Measurements from ENCODE around the gene MTA1. TPM values are rescaled to one million over a fixed set of nuclear protein-coding genes. Genes with fewer than 3 reads are reported as not detected.
A peak's percentile ranks its signal among the peaks of the same experiment; 100 is the strongest.

The MTA1 gene
- total and polyA plus RNA-seq, 7 experiments from 2014 or later = 2.8 to 132 (median 117) TPM

GRCh38 chr14:105422695-105423487 lies 3.3 kb downstream of the MTA1 start:
- Histone ChIP-seq H3K4me3 (ENCODE audit: low read length) (no peak overlapping the region), H3K27me3 (ENCODE audit: control insufficient read depth in 2 of 2, insufficient read depth in 2 of 2, low read length in 2 of 2) (no peaks in the 10 kb centered on the region), H3K27ac (ENCODE audit: low read depth, low read length) (peak overlapping the region; percentile 71), H3K4me1 (ENCODE audit: control insufficient read depth in 2 of 2, insufficient read depth in 2 of 2, low read length in 2 of 2) (peaks cover 17 to 18% of the 10 kb centered on the region in 2 donors), H3K9me3 (ENCODE audit: control insufficient read depth in 2 of 3, low read length in 3 of 3) (no peaks in the 10 kb centered on the region), H3K36me3 (ENCODE audit: control insufficient read depth in 2 of 3, insufficient read depth in 3 of 3, low read length in 3 of 3) (peaks cover 0 to 19% (median 0%) of the 10 kb centered on the region in 3 experiments)
- CTCF ChIA-PET = no interaction called here
- POLR2A ChIA-PET = interaction anchor here (0.5 kb wide), 1 partner anchor 11 kb away, joined by 3 read pairs; no protein-coding TSS in a partner anchor
- ATAC-seq = no peak
- DNase-seq = no peak
- H3K9me3 Mint-ChIP-seq = peaks cover 0 to 4% (median 0%) of the 10 kb centered on the region in 11 donors
- H3K4me1 Mint-ChIP-seq = peaks cover 17 to 44% (median 27%) of the 10 kb centered on the region in 7 donors
- peak overlapping the region in 6 of 10 donors; percentile 12 to 84 (median 27) for H3K4me3 Mint-ChIP-seq
- intact Hi-C loops (cut with micrococcal nuclease) = no loop called here
- H3K27ac Mint-ChIP-seq = peak overlapping the region in 6 of 9 donors; percentile 29 to 80 (median 64)
- H3K36me3 Mint-ChIP-seq = peaks cover 0 to 18% (median 12%) of the 10 kb centered on the region in 5 donors
- no peaks in the 10 kb centered on the region for H3K27me3 Mint-ChIP-seq

- peak overlapping the region in 3 of 9 donors; percentile 27 to 60 (median 33) for H3K27ac Mint-ChIP-seq
- H3K4me1 Mint-ChIP-seq = peaks cover 17 to 43% (median 31%) of the 10 kb centered on the region in 7 donors
- DNase-seq (no peak), ATAC-seq (no peak)
- H3K27ac ChIP-seq (ENCODE audit: low read depth, low read length) = no peak overlapping the region
- CTCF ChIA-PET = no interaction called here
- H3K27me3 Mint-ChIP-seq = no peaks in the 10 kb centered on the region
- H3K4me3 Mint-ChIP-seq = peak overlapping the region in 1 of 10 donors; percentile 73
- H3K36me3 Mint-ChIP-seq = peaks cover 0 to 18% (median 12%) of the 10 kb centered on the region in 5 donors
- intact Hi-C loops (cut with micrococcal nuclease) = no loop called here
- H3K4me3 ChIP-seq (ENCODE audit: low read length) = no peak overlapping the region
- H3K9me3 Mint-ChIP-seq = peaks cover 0 to 4% (median 0%) of the 10 kb centered on the region in 11 donors
- H3K27me3 ChIP-seq (ENCODE audit: control insufficient read depth in 2 of 2, insufficient read depth in 2 of 2, low read length in 2 of 2) = no peaks in the 10 kb centered on the region
- H3K9me3 ChIP-seq (ENCODE audit: control insufficient read depth in 2 of 3, low read length in 3 of 3) = no peaks in the 10 kb centered on the region
- POLR2A ChIA-PET = interaction anchor here (0.5 to 0.7 kb wide), 2 partner anchors 11 to 64 kb away, joined by 3 to 4 read pairs; no protein-coding TSS in a partner anchor
- peaks cover 17 to 18% of the 10 kb centered on the region in 2 donors for H3K4me1 ChIP-seq (ENCODE audit: control insufficient read depth in 2 of 2, insufficient read depth in 2 of 2, low read length in 2 of 2)
- peaks cover 0 to 19% (median 0%) of the 10 kb centered on the region in 3 experiments for H3K36me3 ChIP-seq (ENCODE audit: control insufficient read depth in 2 of 3, insufficient read depth in 3 of 3, low read length in 3 of 3)
Measured at GRCh38 chr14:105423488-105424195, 4.0 kb downstream of the MTA1 start.

DNA sequence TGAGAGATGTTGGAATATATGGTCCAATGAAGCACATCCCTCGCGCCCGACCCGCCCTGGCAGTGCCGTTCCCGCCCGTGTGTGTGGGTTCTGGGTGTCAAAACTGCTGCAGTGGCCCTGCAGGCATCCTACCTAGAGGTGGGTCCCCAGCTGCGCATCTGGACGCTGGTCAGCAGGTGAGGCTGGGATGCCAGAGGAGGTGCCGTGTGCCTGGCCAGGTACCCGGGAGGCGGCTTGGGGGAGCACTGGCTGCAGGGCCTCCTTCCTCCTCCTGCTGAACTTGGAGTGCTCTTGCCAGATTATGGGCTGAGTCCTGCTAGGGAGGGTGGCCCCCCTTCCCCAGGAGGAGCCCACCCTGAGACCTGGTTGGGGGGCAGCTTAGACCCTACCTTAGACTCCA lies 5.2 kb downstream of the MTA1 start:
- POLR2A ChIA-PET = no interaction called here
- Histone ChIP-seq H3K27me3 (ENCODE audit: control insufficient read depth in 2 of 2, insufficient read depth in 2 of 2, low read length in 2 of 2) (no peaks in the 10 kb centered on the region), H3K27ac (ENCODE audit: low read depth, low read length) (no peak overlapping the region), H3K9me3 (ENCODE audit: control insufficient read depth in 2 of 3, low read length in 3 of 3) (no peaks in the 10 kb centered on the region), H3K4me1 (ENCODE audit: control insufficient read depth in 2 of 2, insufficient read depth in 2 of 2, low read length in 2 of 2) (peaks cover 13 to 18% of the 10 kb centered on the region in 2 donors), H3K36me3 (ENCODE audit: control insufficient read depth in 2 of 3, insufficient read depth in 3 of 3, low read length in 3 of 3) (peaks cover 0 to 19% (median 0%) of the 10 kb centered on the region in 3 experiments), H3K4me3 (ENCODE audit: low read length) (no peak overlapping the region)
- no peak overlapping the region for H3K4me3 Mint-ChIP-seq
- ATAC-seq (no peak), DNase-seq (no peak)
- CTCF ChIA-PET = no interaction called here
- H3K27me3 Mint-ChIP-seq = no peaks in the 10 kb centered on the region
- H3K36me3 Mint-ChIP-seq = peaks cover 0 to 18% (median 12%) of the 10 kb centered on the region in 5 donors
- no peak overlapping the region for H3K27ac Mint-ChIP-seq
- peaks cover 17 to 41% (median 28%) of the 10 kb centered on the region in 7 donors for H3K4me1 Mint-ChIP-seq
- intact Hi-C loops (cut with micrococcal nuclease) = no loop called here
- peaks cover 0 to 4% (median 0%) of the 10 kb centered on the region in 11 donors for H3K9me3 Mint-ChIP-seq

- no peak overlapping the region for H3K27ac Mint-ChIP-seq
Measured at GRCh38 chr14:105425823-105426247, 6.2 kb downstream of the MTA1 start.

DNA sequence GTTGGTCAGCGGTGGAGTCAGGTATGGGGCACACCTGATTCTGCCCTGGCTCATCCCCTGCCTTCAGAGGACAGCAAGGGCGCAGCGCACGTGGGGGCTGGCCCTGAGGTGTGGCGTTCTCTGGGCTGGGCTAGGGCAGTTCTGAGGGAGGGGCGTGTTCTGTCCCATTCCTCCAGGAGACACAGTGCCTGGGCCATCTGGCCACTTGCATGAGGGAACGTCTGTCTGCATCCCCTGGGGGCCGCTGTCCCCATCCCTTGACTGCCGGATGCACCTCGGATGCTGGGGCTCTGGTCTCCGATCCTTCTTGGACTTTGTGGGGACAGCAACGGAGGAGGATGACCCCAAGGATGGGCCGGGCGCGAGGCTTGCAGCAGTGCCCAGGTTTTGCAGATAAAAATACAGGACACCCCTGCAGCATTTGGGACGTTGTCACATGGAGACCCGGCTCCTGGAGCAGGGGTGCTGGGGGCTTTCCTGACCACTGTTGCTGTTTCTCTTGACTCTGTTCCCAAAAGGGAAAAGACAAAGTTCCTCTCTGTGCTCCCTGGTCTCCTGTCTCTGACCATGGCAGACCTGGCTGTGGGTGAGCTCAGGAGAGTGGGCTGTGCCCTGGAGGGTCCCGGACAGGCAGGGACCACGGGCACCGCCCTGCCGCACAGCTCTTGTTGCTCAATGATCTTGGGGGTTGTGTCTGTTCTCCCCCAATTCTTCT lies 6.9 kb downstream of the MTA1 start:
- Mint-ChIP-seq H3K27ac (peak overlapping the region in 3 of 9 donors; percentile 28 to 38 (median 36)), H3K27me3 (no peaks in the 10 kb centered on the region), H3K9me3 (peaks cover 0 to 8% (median 2%) of the 10 kb centered on the region in 11 donors), H3K4me1 (peaks cover 11 to 35% (median 20%) of the 10 kb centered on the region in 7 donors), H3K36me3 (peaks cover 3 to 32% (median 18%) of the 10 kb centered on the region in 5 donors), H3K4me3 (no peak overlapping the region)
- intact Hi-C loops (cut with micrococcal nuclease) = no loop called here
- H3K9me3 ChIP-seq (ENCODE audit: control insufficient read depth in 2 of 3, low read length in 3 of 3) = no peaks in the 10 kb centered on the region
- ChIA-PET POLR2A (no interaction called here), CTCF (no interaction called here)
- ATAC-seq = no peak
- peaks cover 0 to 19% (median 0%) of the 10 kb centered on the region in 3 experiments for H3K36me3 ChIP-seq (ENCODE audit: control insufficient read depth in 2 of 3, insufficient read depth in 3 of 3, low read length in 3 of 3)
- H3K27ac ChIP-seq (ENCODE audit: low read depth, low read length) = no peak overlapping the region
- peaks cover under 1 to 8% of the 10 kb centered on the region in 2 donors for H3K4me1 ChIP-seq (ENCODE audit: control insufficient read depth in 2 of 2, insufficient read depth in 2 of 2, low read length in 2 of 2)
- no peak for DNase-seq
- H3K4me3 ChIP-seq (ENCODE audit: low read length) = no peak overlapping the region
- H3K27me3 ChIP-seq (ENCODE audit: control insufficient read depth in 2 of 2, insufficient read depth in 2 of 2, low read length in 2 of 2) = no peaks in the 10 kb centered on the region

More at GRCh38 chr14:105425823-105426247, 6.2 kb downstream of the MTA1 start:
- intact Hi-C loops (cut with micrococcal nuclease) = no loop called here
- peaks cover 0 to 19% (median 0%) of the 10 kb centered on the region in 3 experiments for H3K36me3 ChIP-seq (ENCODE audit: control insufficient read depth in 2 of 3, insufficient read depth in 3 of 3, low read length in 3 of 3)
- H3K27ac ChIP-seq (ENCODE audit: low read depth, low read length) = no peak overlapping the region
- peaks cover 3 to 28% (median 18%) of the 10 kb centered on the region in 5 donors for H3K36me3 Mint-ChIP-seq
- no peaks in the 10 kb centered on the region for H3K27me3 ChIP-seq (ENCODE audit: control insufficient read depth in 2 of 2, insufficient read depth in 2 of 2, low read length in 2 of 2)
- peaks cover 7 to 16% of the 10 kb centered on the region in 2 donors for H3K4me1 ChIP-seq (ENCODE audit: control insufficient read depth in 2 of 2, insufficient read depth in 2 of 2, low read length in 2 of 2)
- no peaks in the 10 kb centered on the region for H3K9me3 ChIP-seq (ENCODE audit: control insufficient read depth in 2 of 3, low read length in 3 of 3)
- DNase-seq = no peak
- ChIA-PET POLR2A (no interaction called here), CTCF (no interaction called here)
- no peak overlapping the region for H3K4me3 Mint-ChIP-seq
- no peaks in the 10 kb centered on the region for H3K27me3 Mint-ChIP-seq
- ATAC-seq = no peak
- peaks cover 0 to 8% (median 0%) of the 10 kb centered on the region in 11 donors for H3K9me3 Mint-ChIP-seq
- peaks cover 17 to 43% (median 26%) of the 10 kb centered on the region in 7 donors for H3K4me1 Mint-ChIP-seq
- no peak overlapping the region for H3K4me3 ChIP-seq (ENCODE audit: low read length)

DNA sequence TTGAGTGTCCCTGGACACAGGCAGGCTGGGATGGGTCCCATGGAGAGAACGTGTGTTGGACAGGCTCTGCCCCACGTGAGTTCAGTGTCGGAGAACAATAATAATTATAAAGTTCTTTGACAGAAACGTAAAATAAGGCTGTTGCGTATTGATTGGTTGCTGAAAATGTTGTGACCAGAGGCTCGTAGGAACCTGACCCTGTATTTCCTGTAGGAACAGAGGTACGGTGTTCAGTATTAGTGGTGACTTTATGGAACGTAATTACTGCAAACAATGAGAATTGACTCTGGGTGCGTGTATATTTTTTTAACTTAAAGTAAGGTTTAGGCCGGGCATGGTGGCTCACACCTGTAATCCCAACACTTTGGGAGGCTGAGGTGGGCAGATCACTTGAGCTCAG lies 7.8 kb downstream of the MTA1 start:
- Mint-ChIP-seq H3K27ac (peak overlapping the region in 1 of 9 donors; percentile 36), H3K4me3 (no peak overlapping the region), H3K9me3 (peaks cover 0 to 8% (median 2%) of the 10 kb centered on the region in 11 donors), H3K27me3 (no peaks in the 10 kb centered on the region), H3K36me3 (peaks cover 3 to 32% (median 18%) of the 10 kb centered on the region in 5 donors), H3K4me1 (peaks cover 6 to 27% (median 17%) of the 10 kb centered on the region in 7 donors)
- Histone ChIP-seq H3K4me1 (ENCODE audit: control insufficient read depth in 2 of 2, insufficient read depth in 2 of 2, low read length in 2 of 2) (no peaks in the 10 kb centered on the region), H3K4me3 (ENCODE audit: low read length) (no peak overlapping the region), H3K27ac (ENCODE audit: low read depth, low read length) (no peak overlapping the region), H3K9me3 (ENCODE audit: control insufficient read depth in 2 of 3, low read length in 3 of 3) (no peaks in the 10 kb centered on the region), H3K36me3 (ENCODE audit: control insufficient read depth in 2 of 3, insufficient read depth in 3 of 3, low read length in 3 of 3) (peaks cover 0 to 19% (median 0%) of the 10 kb centered on the region in 3 experiments), H3K27me3 (ENCODE audit: control insufficient read depth in 2 of 2, insufficient read depth in 2 of 2, low read length in 2 of 2) (no peaks in the 10 kb centered on the region)
- no peak for ATAC-seq
- POLR2A ChIA-PET = interaction anchor here (0.5 to 0.7 kb wide), 2 partner anchors 10 to 423 kb away, joined by 3 to 5 read pairs; no protein-coding TSS in a partner anchor
- DNase-seq = no peak
- CTCF ChIA-PET = interaction anchor here (0.7 kb wide), 2 partner anchors 55 to 432 kb away, joined by 3 to 5 read pairs; no protein-coding TSS in a partner anchor
- intact Hi-C loops (cut with micrococcal nuclease) = no loop called here
